Tibial nerve (tissue), 4 donors: ENCODE results near the gene KRTAP26-1.

Source experiments
- EP300 ChIP-seq, 2 donors: sonication (generic); formaldehyde crosslinking; IDR thresholded peaks; one replicate each; pipeline ENCODE4 v1.6.1; 2017; ENCODE audit warnings: antibody characterized with exemption in 2 of 2, mild to moderate bottlenecking in 1 of 2
- POLR2A ChIP-seq, 2 donors: fragments of 450-650 bp; IDR thresholded peaks; one replicate each; pipeline ENCODE4 v1.6.1; 2017; ENCODE audit warnings: antibody characterized with exemption in 2 of 2, mild to moderate bottlenecking in 2 of 2, moderate library complexity in 2 of 2
- TF ChIP-seq, protein P1 (sequence below), 5 experiments: fragments of 200-600 bp in 3 of 5; fragments of 450-650 bp in 2 of 5; sonication (generic) in 3 of 5; IDR thresholded peaks; one replicate each; pipeline ENCODE4 v1.5.1; 2016 to 2019; ENCODE audit warnings: antibody characterized with exemption in 5 of 5, mild to moderate bottlenecking in 3 of 5, moderate library complexity in 2 of 5

DNA sequence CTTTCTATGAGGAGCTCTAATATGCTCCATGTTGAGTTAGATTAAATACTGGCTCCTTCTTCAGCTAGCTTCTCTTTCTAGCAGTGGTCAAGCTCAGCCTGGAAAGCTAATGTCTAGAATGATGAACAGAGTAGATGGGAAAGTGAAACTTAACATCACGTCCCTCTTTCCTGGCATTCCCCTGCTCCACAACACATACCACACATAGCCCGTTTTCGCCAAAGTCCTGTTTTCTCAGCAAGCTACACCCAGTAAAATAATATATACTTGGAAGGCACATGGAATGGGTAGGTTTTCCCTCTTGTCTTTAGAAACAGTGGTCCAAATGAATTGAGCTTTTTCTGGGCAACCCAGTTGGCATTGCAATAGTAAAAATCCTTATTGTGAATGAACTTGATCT, 13.6 kb upstream of the KRTAP26-1 start:
- TF ChIP-seq, protein P1, sequence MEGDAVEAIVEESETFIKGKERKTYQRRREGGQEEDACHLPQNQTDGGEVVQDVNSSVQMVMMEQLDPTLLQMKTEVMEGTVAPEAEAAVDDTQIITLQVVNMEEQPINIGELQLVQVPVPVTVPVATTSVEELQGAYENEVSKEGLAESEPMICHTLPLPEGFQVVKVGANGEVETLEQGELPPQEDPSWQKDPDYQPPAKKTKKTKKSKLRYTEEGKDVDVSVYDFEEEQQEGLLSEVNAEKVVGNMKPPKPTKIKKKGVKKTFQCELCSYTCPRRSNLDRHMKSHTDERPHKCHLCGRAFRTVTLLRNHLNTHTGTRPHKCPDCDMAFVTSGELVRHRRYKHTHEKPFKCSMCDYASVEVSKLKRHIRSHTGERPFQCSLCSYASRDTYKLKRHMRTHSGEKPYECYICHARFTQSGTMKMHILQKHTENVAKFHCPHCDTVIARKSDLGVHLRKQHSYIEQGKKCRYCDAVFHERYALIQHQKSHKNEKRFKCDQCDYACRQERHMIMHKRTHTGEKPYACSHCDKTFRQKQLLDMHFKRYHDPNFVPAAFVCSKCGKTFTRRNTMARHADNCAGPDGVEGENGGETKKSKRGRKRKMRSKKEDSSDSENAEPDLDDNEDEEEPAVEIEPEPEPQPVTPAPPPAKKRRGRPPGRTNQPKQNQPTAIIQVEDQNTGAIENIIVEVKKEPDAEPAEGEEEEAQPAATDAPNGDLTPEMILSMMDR (IDR thresholded peaks at IDR 0.05) = no peak
- no peak for TF ChIP-seq POLR2A (IDR thresholded peaks at IDR 0.05)
- no peak for TF ChIP-seq EP300 (IDR thresholded peaks at IDR 0.05)
